ENCODE measurements around the gene PSORS1C2. TPM values are rescaled to one million over a fixed set of nuclear protein-coding genes. Genes with fewer than 3 reads are reported as not detected.
"Not testable (repeated sequence)": the region's sequence is repeated elsewhere in the genome, so short reads cannot be mapped to it uniquely, and the experiment has no call there.

PSORS1C2 gene
- not detected for total RNA-seq

- peaks cover 0 to 4% (median 0%) of the 10 kb centered on the region in 3 donors for H3K27me3 ChIP-seq (ENCODE audit: control insufficient read depth in 3 of 3, insufficient read depth in 3 of 3, low read length in 3 of 3)
- peak within 1 kb of the TSS in 1 of 3 donors; percentile 0 for H3K9ac ChIP-seq (ENCODE audit: low read depth in 1 of 3, low read length in 3 of 3)
- no peak within 1 kb of the TSS for H3K27ac ChIP-seq (ENCODE audit: low read depth, low read length)
- no peaks in the 10 kb centered on the region for H3K9me3 ChIP-seq (ENCODE audit: control insufficient read depth in 3 of 3, low read length in 3 of 3)
- peaks cover 0 to 18% (median 4%) of the 10 kb centered on the region in 3 donors for H3K4me1 ChIP-seq (ENCODE audit: control insufficient read depth in 3 of 3, insufficient read depth in 3 of 3, low read length in 3 of 3)
- H3K36me3 ChIP-seq (ENCODE audit: control insufficient read depth in 3 of 3, insufficient read depth in 3 of 3, low read length in 3 of 3): peaks cover 10 to 15% (median 12%) of the 10 kb centered on the region in 3 donors
- H3K4me3 ChIP-seq (ENCODE audit: low read length in 3 of 3): no peak within 1 kb of the TSS
Measured at GRCh38 chr6:31138982-31139381, at the start of gene PSORS1C2. Gene PSORS1C2, minus strand, starts transcription at chr6:31139066. Its CDS starts 40 bp downstream, at chr6:31139026.

GRCh38 chr6:31187780-31188194, 48.9 kb upstream of the PSORS1C2 start:
- no peaks in the 10 kb centered on the region for H3K27me3 ChIP-seq (ENCODE audit: control insufficient read depth in 3 of 3, insufficient read depth in 3 of 3, low read length in 3 of 3)
- H3K4me3 ChIP-seq (ENCODE audit: low read length in 3 of 3): no peak overlapping the region
- no peaks in the 10 kb centered on the region for H3K9me3 ChIP-seq (ENCODE audit: control insufficient read depth in 3 of 3, low read length in 3 of 3)
- H3K4me1 ChIP-seq (ENCODE audit: control insufficient read depth in 3 of 3, insufficient read depth in 3 of 3, low read length in 3 of 3): peaks cover 7 to 9% (median 9%) of the 10 kb centered on the region in 3 donors
- H3K36me3 ChIP-seq (ENCODE audit: control insufficient read depth in 3 of 3, insufficient read depth in 3 of 3, low read length in 3 of 3): no peaks in the 10 kb centered on the region
- H3K27ac ChIP-seq (ENCODE audit: low read depth, low read length): no peak overlapping the region
- H3K9ac ChIP-seq (ENCODE audit: low read depth in 1 of 3, low read length in 3 of 3): no peak overlapping the region

- peak overlapping the region; percentile 26 to 50 (median 30) for H3K9ac ChIP-seq (ENCODE audit: low read depth in 1 of 3, low read length in 3 of 3)
- H3K4me1 ChIP-seq (ENCODE audit: control insufficient read depth in 3 of 3, insufficient read depth in 3 of 3, low read length in 3 of 3): peaks cover 7 to 9% (median 9%) of the 10 kb centered on the region in 3 donors
- H3K36me3 ChIP-seq (ENCODE audit: control insufficient read depth in 3 of 3, insufficient read depth in 3 of 3, low read length in 3 of 3): no peaks in the 10 kb centered on the region
- no peaks in the 10 kb centered on the region for H3K27me3 ChIP-seq (ENCODE audit: control insufficient read depth in 3 of 3, insufficient read depth in 3 of 3, low read length in 3 of 3)
- no peaks in the 10 kb centered on the region for H3K9me3 ChIP-seq (ENCODE audit: control insufficient read depth in 3 of 3, low read length in 3 of 3)
- peak overlapping the region; percentile 66 for H3K27ac ChIP-seq (ENCODE audit: low read depth, low read length)
- peak overlapping the region; percentile 45 to 66 (median 60) for H3K4me3 ChIP-seq (ENCODE audit: low read length in 3 of 3)
Measured at GRCh38 chr6:31186052-31186734, 47.3 kb upstream of the PSORS1C2 start.

GRCh38 chr6:31185695-31186051, 46.8 kb upstream of the PSORS1C2 start:
- H3K4me3 ChIP-seq (ENCODE audit: low read length in 3 of 3): peak overlapping the region; percentile 45 to 66 (median 60)
- H3K27ac ChIP-seq (ENCODE audit: low read depth, low read length): peak overlapping the region; percentile 66
- peak overlapping the region; percentile 26 to 50 (median 30) for H3K9ac ChIP-seq (ENCODE audit: low read depth in 1 of 3, low read length in 3 of 3)

GRCh38 chr6:31183859-31184258, 45.0 kb upstream of the PSORS1C2 start:
- H3K9me3 ChIP-seq (ENCODE audit: control insufficient read depth in 3 of 3, low read length in 3 of 3); H3K36me3 ChIP-seq (ENCODE audit: control insufficient read depth in 3 of 3, insufficient read depth in 3 of 3, low read length in 3 of 3); H3K27me3 ChIP-seq (ENCODE audit: control insufficient read depth in 3 of 3, insufficient read depth in 3 of 3, low read length in 3 of 3); H3K9ac ChIP-seq (ENCODE audit: low read depth in 1 of 3, low read length in 3 of 3); H3K4me3 ChIP-seq (ENCODE audit: low read length in 3 of 3); H3K27ac ChIP-seq (ENCODE audit: low read depth, low read length): not testable (repeated sequence)
- H3K4me1 ChIP-seq (ENCODE audit: control insufficient read depth in 3 of 3, insufficient read depth in 3 of 3, low read length in 3 of 3): peaks cover 7 to 13% (median 11%) of the 10 kb centered on the region in 3 donors

More at GRCh38 chr6:31185695-31186051, 46.8 kb upstream of the PSORS1C2 start:
- not testable (repeated sequence) for H3K4me1 ChIP-seq (ENCODE audit: control insufficient read depth in 3 of 3, insufficient read depth in 3 of 3, low read length in 3 of 3); H3K9me3 ChIP-seq (ENCODE audit: control insufficient read depth in 3 of 3, low read length in 3 of 3); H3K27me3 ChIP-seq (ENCODE audit: control insufficient read depth in 3 of 3, insufficient read depth in 3 of 3, low read length in 3 of 3); H3K36me3 ChIP-seq (ENCODE audit: control insufficient read depth in 3 of 3, insufficient read depth in 3 of 3, low read length in 3 of 3)

- H3K4me1 ChIP-seq (ENCODE audit: control insufficient read depth in 3 of 3, insufficient read depth in 3 of 3, low read length in 3 of 3): peaks cover 7 to 15% (median 11%) of the 10 kb centered on the region in 3 donors
- not testable (repeated sequence) for H3K27me3 ChIP-seq (ENCODE audit: control insufficient read depth in 3 of 3, insufficient read depth in 3 of 3, low read length in 3 of 3); H3K9me3 ChIP-seq (ENCODE audit: control insufficient read depth in 3 of 3, low read length in 3 of 3); H3K9ac ChIP-seq (ENCODE audit: low read depth in 1 of 3, low read length in 3 of 3); H3K36me3 ChIP-seq (ENCODE audit: control insufficient read depth in 3 of 3, insufficient read depth in 3 of 3, low read length in 3 of 3); H3K27ac ChIP-seq (ENCODE audit: low read depth, low read length); H3K4me3 ChIP-seq (ENCODE audit: low read length in 3 of 3)
Measured at GRCh38 chr6:31183287-31183686, 44.4 kb upstream of the PSORS1C2 start.

GRCh38 chr6:31180500-31180899, 41.6 kb upstream of the PSORS1C2 start:
- Histone ChIP-seq H3K4me1 (ENCODE audit: control insufficient read depth in 3 of 3, insufficient read depth in 3 of 3, low read length in 3 of 3) (peaks cover 0 to 10% (median 5%) of the 10 kb centered on the region in 3 donors), H3K9ac (ENCODE audit: low read depth in 1 of 3, low read length in 3 of 3) (peak overlapping the region; percentile 40 to 84 (median 72)), H3K27ac (ENCODE audit: low read depth, low read length) (peak overlapping the region; percentile 23), H3K36me3 (ENCODE audit: control insufficient read depth in 3 of 3, insufficient read depth in 3 of 3, low read length in 3 of 3) (peaks cover 0 to 5% (median 3%) of the 10 kb centered on the region in 3 donors), H3K27me3 (ENCODE audit: control insufficient read depth in 3 of 3, insufficient read depth in 3 of 3, low read length in 3 of 3) (no peaks in the 10 kb centered on the region), H3K9me3 (ENCODE audit: control insufficient read depth in 3 of 3, low read length in 3 of 3) (no peaks in the 10 kb centered on the region), H3K4me3 (ENCODE audit: low read length in 3 of 3) (peak overlapping the region; percentile 58 to 75 (median 63))

GRCh38 chr6:31179896-31180295, 41.0 kb upstream of the PSORS1C2 start:
- Histone ChIP-seq H3K27ac (ENCODE audit: low read depth, low read length) (no peak overlapping the region), H3K27me3 (ENCODE audit: control insufficient read depth in 3 of 3, insufficient read depth in 3 of 3, low read length in 3 of 3) (no peaks in the 10 kb centered on the region), H3K4me3 (ENCODE audit: low read length in 3 of 3) (peak overlapping the region; percentile 58 to 75 (median 63)), H3K9me3 (ENCODE audit: control insufficient read depth in 3 of 3, low read length in 3 of 3) (no peaks in the 10 kb centered on the region), H3K4me1 (ENCODE audit: control insufficient read depth in 3 of 3, insufficient read depth in 3 of 3, low read length in 3 of 3) (peaks cover 0 to 6% (median 2%) of the 10 kb centered on the region in 3 donors), H3K36me3 (ENCODE audit: control insufficient read depth in 3 of 3, insufficient read depth in 3 of 3, low read length in 3 of 3) (peaks cover 0 to 7% (median 6%) of the 10 kb centered on the region in 3 donors), H3K9ac (ENCODE audit: low read depth in 1 of 3, low read length in 3 of 3) (peak overlapping the region in 2 of 3 donors; percentile 72 to 84)

GRCh38 chr6:31179042-31179386, 40.1 kb upstream of the PSORS1C2 start:
- Histone ChIP-seq H3K36me3 (ENCODE audit: control insufficient read depth in 3 of 3, insufficient read depth in 3 of 3, low read length in 3 of 3) (peaks cover 0 to 7% (median 6%) of the 10 kb centered on the region in 3 donors), H3K9ac (ENCODE audit: low read depth in 1 of 3, low read length in 3 of 3) (no peak overlapping the region), H3K27me3 (ENCODE audit: control insufficient read depth in 3 of 3, insufficient read depth in 3 of 3, low read length in 3 of 3) (no peaks in the 10 kb centered on the region), H3K4me1 (ENCODE audit: control insufficient read depth in 3 of 3, insufficient read depth in 3 of 3, low read length in 3 of 3) (peaks cover 0 to 6% (median 2%) of the 10 kb centered on the region in 3 donors), H3K9me3 (ENCODE audit: control insufficient read depth in 3 of 3, low read length in 3 of 3) (no peaks in the 10 kb centered on the region), H3K27ac (ENCODE audit: low read depth, low read length) (no peak overlapping the region), H3K4me3 (ENCODE audit: low read length in 3 of 3) (no peak overlapping the region)

- Histone ChIP-seq H3K27me3 (ENCODE audit: control insufficient read depth in 3 of 3, insufficient read depth in 3 of 3, low read length in 3 of 3) (no peaks in the 10 kb centered on the region), H3K4me3 (ENCODE audit: low read length in 3 of 3) (no peak overlapping the region), H3K36me3 (ENCODE audit: control insufficient read depth in 3 of 3, insufficient read depth in 3 of 3, low read length in 3 of 3) (peaks cover 0 to 7% (median 6%) of the 10 kb centered on the region in 3 donors), H3K4me1 (ENCODE audit: control insufficient read depth in 3 of 3, insufficient read depth in 3 of 3, low read length in 3 of 3) (peaks cover 0 to 6% (median 2%) of the 10 kb centered on the region in 3 donors), H3K9me3 (ENCODE audit: control insufficient read depth in 3 of 3, low read length in 3 of 3) (no peaks in the 10 kb centered on the region), H3K27ac (ENCODE audit: low read depth, low read length) (no peak overlapping the region), H3K9ac (ENCODE audit: low read depth in 1 of 3, low read length in 3 of 3) (no peak overlapping the region)
Measured at GRCh38 chr6:31178143-31179041, 39.5 kb upstream of the PSORS1C2 start.
